ENCODE data around the gene SPP1.

DNA sequence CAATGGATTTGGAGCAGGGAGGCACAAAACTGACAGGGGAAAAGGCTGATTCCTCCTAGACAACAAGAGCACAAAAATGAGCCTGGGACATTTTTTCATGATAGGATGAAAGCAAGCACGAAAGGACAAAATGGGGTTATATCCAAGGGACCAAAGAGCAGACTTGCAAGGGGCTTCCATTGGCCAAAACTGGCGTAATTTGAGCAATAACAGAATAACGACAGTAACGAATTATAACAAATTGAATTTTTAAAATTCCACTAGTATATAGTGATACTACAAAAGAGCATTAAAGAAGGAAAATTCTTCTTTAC, 10.3 kb downstream of the SPP1 start:
- TF ChIP-seq, protein P1, sequence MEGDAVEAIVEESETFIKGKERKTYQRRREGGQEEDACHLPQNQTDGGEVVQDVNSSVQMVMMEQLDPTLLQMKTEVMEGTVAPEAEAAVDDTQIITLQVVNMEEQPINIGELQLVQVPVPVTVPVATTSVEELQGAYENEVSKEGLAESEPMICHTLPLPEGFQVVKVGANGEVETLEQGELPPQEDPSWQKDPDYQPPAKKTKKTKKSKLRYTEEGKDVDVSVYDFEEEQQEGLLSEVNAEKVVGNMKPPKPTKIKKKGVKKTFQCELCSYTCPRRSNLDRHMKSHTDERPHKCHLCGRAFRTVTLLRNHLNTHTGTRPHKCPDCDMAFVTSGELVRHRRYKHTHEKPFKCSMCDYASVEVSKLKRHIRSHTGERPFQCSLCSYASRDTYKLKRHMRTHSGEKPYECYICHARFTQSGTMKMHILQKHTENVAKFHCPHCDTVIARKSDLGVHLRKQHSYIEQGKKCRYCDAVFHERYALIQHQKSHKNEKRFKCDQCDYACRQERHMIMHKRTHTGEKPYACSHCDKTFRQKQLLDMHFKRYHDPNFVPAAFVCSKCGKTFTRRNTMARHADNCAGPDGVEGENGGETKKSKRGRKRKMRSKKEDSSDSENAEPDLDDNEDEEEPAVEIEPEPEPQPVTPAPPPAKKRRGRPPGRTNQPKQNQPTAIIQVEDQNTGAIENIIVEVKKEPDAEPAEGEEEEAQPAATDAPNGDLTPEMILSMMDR (IDR thresholded peaks at IDR 0.05; ENCODE audit: low read depth, low read length, poor library complexity, severe bottlenecking), result no peak
- TF ChIP-seq EZH2phosphoT487 (IDR thresholded peaks at IDR 0.05; ENCODE audit: borderline replicate concordance, low read length), result no peak
